T47D (cell line): ENCODE measurements around the gene NEK6.

Source experiments
- DNase-seq, 2 experiments: peaks; one replicate each; pipeline versions ENCODE4 v3.0.0 to v3.0.0-alpha.2; 2011 to 2012; ENCODE audit warnings: low read depth in 1 of 2, low spot score in 1 of 2
- JUND ChIP-seq: IDR thresholded peaks from 2 replicates; pipeline ENCODE4 v1.6.1; 2012; ENCODE audit warnings: low read depth
- in situ Hi-C: cut with HindIII; loops from 2 replicates; pipeline ENCODE4 v1.10.0; 2016; ENCODE audit warnings: low sequenced_read_pairs, low pct_unique_long_range_greater_than_20kb

Gene NEK6

DNA sequence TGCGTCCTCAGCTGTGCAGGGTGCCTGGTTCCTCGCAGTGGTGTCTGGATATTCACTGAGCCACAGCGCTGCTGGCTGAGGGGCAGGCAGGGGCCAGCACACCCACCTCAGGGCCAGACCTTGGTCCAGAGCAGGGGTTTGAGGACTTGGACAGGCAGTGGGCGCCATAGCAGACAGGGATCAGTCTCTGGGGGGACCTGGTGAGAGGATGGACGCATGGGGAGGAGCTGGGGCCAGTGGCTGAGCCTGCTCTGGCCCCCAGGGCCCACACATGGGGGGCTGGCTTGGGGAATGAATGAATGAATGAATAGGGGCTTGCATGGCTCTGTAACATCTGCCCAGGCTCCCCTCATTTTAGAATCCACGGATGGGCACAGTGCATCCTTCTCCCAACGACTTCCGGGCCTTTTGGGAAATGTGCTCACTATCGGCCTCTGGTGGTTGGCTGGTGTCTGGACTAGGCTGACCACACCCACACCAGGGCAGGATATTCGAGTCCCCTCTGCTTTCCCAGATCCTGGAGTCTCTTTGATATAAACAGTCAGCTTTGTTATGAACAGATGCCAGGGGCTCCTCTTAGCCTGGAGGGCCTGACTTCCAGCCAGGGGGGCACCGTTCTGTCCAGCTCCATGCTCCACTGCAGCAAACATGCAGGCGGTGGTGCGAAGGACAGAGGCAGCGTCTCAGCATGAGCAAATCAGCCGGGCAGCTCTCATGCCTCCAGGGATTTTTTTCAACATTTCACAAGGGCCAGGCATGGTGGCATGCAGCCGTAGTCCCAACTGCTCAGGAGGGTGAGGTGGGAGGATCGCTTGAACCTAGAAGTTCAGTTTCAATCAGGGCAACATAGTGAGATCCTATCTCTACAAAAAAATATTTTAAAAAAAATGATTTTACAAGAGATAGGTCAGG, 62.6 kb downstream of the NEK6 start:
- TF ChIP-seq JUND = no peak
- peak; percentile 83 to 91 for DNase-seq
- in situ Hi-C loops = no loop called here

DNA sequence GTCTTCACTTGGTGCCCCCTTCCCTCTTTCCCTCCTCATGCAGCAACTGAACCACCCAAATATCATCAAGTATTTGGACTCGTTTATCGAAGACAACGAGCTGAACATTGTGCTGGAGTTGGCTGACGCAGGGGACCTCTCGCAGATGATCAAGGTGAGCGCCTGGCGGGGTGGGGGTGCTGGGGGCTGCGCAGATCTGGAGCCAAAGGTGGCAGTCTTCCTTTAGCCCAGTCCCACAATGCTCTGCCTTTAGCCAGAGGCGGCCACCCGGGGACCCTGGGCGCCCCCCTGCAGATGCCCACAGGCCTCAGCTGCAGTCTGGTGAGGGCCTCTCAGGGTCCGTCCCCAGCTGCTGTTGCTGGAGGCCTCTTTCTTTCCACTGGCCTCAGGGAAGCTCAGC, 63.7 kb downstream of the NEK6 start:
- in situ Hi-C loops = no loop called here
- no peak for TF ChIP-seq JUND
- DNase-seq = no peak

DNA sequence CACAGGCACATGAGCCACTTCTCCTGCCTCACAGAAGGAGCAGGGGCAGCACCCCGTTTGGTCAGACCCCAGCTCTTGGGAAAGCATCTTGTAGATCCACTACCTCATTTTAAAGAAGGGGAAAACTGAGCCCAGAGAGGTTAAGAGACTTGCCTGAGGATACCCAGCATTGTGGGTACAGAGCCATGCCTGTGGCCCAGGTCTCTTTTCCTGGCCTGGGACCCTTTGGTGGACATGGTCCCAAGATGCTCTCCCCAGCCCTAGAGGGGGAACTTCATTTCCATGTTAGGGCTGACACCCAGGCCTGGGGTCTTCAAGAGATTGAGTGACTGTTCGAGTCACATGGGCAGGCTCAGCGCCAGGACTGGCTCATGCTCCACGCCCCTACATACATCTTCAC, 64.2 kb downstream of the NEK6 start:
- in situ Hi-C loops = no loop called here

DNA sequence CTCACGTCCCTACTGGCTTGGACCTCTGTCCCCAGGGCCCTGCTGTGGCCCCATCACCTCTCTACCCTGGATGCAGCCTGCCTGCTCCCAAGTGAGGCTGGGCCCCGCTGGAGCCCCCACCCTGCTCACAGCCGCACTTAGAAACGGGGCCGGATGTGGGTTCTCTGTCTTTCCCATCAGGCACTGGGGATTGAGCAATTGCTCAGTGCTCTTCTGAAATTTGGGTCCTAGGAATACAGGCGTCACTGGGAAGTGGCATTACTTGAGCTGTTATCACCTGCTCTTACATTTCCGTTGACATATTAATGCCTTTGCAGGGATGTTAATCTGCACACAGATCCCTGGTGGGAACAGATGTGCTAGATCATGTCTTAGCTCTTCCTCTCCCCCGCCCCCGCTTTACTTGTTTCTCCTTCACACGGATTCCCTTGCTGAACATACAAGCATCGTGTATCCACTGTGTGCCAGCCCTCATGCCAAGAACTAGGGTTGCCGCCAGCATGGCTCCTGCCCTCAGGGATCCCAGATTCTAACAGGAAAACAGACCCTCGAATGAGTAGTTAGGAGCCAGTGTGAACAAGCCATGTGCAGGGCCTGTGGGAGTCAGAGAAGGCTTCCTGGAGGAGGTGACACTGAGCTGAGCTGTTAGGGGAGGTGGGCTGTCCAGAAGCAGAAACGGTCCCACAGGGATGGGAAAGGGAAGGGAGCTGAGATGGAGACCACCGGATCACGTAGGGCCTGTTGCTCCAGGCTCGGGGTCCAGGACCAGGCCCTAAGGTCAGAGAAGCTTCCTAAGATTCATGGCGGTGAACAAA, 65.1 kb downstream of the NEK6 start:
- in situ Hi-C loops = no loop called here
- no peak for TF ChIP-seq JUND
- no peak for DNase-seq

More for the DNA sequence above, 64.2 kb downstream of the NEK6 start:
- no peak for TF ChIP-seq JUND
- DNase-seq = no peak

DNA sequence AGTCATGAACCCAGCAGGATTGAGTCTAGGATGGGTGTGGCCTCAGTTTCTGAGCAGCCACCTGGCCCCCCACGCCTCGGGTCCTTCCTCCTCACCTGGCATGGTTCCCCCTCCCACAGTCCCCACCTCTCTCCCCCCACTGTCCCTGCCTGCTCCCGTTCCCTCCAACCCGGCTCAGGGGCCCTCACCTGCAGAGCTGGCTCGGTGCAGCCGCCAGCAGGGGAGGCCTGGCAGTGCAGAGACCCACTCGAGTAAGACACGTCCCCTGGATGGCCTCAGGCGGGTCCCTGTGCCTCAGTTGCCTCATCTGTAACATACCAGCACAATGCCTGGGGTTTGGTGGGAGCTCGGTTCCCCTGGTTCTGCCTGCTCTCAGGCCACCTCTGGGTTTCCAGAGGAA, 66.2 kb downstream of the NEK6 start:
- DNase-seq = no peak
- TF ChIP-seq JUND = no peak
- in situ Hi-C loops = no loop called here

DNA sequence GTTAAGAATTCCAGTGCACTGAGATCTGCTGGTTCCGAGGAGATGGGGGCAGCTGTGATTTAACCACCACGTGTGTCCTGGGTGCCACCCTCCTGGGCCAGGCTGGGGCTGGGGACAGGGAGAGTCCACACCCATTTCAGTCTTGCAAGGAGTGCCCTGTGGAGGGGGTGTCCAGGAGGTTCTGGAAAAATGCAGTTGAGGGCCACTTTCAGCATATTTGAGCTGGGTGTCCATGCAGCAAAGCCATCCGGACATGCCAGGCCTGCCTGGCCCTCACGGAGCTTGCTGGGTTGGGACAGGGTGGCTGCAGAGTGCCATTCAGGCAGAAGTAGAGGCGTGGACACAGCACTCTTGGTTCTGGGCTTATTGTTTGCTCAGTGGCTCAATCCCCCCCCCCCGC, 68.1 kb downstream of the NEK6 start:
- no peak for TF ChIP-seq JUND
- in situ Hi-C loops = no loop called here
- no peak for DNase-seq

DNA sequence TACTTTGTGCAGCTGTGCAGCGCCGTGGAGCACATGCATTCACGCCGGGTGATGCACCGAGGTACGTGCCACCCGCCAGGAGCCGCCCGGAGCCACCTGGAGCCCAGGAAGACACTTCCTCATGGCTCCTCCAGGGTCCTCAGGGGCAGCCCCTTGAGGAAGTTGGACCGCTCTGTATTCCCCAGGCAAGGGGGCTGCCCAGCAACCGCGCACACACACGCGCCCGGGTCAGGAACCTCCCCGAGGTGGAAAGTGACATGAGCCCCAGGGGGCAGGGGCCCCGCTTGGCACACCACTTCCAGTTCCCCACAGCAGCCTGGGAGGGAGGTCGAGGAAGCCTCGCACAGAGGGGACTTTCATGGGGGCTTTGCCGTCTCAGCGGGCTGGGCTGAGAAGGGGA, 68.6 kb downstream of the NEK6 start:
- in situ Hi-C loops = no loop called here
- no peak for TF ChIP-seq JUND
- DNase-seq = no peak

DNA sequence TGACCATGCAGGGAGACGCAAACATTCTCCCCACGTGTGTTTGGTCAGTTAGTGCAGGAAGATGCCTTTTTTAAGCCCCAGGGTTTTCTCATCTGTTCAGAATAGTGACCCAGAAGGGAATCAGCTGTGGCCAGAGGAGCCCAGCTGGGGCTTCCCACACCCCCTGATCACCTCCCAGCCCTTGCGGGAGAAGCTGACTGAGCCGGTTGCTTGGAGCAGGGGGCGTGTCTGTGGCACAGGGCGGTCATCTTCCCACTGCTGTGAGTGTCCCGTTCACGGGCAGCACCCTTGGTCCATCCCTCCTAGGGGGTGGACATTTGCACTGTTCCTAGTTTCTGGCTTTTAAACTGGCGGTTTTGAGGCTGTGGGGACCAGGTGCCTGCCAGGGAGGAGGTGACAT, 69.7 kb downstream of the NEK6 start:
- in situ Hi-C loops = no loop called here
- no peak for TF ChIP-seq JUND
- no peak for DNase-seq

DNA sequence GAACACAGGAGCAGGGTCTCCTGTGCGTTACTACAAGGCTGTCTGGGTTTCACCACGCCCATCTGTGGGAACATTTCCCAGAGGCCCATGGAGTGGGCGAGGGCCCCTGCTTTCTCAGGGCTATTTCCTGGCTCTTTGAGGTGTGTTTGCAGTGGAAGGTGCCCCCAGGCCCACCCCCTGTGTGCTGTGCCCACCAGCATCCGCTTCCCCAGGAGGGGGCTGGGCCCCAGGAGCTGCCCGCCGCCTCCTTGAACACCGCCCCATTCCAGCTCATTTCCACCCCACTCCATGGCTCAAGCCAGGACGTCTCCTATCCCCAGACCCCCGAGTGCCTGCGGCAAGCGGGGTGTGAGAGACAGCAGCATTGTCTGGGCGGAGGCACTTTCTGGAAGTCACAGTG, 70.5 kb downstream of the NEK6 start:
- TF ChIP-seq JUND = no peak
- in situ Hi-C loops = no loop called here
- no peak for DNase-seq

DNA sequence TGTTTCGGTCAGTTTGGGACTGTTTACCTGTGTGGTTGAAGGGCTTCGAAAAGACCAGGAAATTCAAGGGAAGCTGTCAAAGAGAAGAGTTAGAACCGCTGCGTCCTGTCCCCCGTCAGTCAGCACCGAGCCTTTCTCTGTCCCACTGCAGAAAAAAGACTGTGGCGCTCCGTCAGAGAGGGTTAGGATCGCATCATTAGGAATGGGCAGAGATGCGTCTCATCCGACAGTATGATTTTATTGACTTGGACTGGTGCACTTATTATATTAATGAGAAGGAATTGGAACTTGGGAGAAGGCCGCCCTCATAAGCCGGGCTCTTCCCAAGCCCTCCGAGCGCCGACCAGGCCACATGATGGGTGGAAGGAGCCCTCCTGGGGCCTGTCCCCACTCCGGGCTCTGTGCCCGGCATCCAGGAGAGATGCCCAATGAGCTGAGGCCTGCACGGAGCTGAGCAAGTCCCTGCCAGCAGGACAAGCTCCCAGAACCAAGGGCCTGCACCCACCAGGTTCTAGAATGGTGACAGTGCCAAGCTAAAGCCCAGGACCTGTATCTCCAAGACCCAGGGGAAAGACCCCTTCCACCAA, 71.5 kb downstream of the NEK6 start:
- DNase-seq = no peak
- in situ Hi-C loops = no loop called here
- no peak for TF ChIP-seq JUND

DNA sequence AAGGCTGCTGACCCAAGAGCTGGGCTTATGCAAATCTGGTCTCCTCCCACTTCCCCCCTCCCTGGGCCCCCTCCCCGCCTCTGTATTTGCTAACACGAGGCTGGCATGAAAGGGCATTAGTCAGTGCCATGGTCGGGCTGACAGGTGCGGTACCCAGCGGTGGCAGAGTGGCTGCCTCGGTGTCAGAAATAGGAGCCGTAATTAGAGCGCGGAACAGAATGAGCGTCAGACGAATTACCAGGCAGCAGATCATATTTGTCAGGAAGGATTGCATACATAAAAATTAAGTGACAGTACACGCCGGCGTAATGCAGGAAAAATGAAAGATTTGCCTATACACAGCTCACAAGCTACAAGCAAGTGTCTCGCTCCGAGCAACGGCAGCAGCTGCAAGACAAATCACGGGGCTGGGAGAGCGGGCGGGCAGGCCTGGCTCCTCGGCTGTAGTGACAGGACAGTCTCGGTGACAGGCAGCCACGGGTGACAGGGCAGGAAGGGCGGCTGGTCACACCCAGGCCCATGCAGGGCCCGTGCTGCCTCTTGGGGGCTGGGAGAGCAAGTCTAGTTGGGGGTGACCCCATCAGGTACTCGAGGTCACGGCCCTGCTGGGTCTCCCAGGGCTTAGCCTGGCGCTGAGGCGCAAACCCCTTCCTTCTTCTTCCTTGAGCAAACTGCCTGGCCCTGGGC, 72.4 kb downstream of the NEK6 start:
- TF ChIP-seq JUND = no peak
- no peak for DNase-seq
- in situ Hi-C loops = no loop called here

DNA sequence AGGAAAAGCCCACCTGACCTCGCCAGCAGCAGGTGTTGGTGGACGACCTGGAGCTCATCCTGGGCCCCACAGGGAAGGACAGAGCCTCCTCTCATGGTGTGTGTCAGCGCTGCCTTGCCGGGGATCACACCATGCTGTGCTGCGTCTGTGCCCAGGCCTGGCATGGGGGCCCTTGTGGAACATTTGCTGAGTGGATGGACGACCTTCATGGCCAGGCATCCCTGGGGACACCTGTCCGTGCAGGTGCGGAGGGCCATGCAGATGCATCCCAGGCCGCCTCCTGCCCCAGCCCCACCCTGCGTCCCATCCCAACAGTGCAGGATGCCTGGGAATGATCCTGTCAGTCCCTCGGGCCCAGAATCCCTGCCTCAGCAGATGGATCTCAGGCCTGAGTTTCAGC, 73.8 kb downstream of the NEK6 start:
- in situ Hi-C loops = no loop called here
- no peak for DNase-seq
- TF ChIP-seq JUND = no peak
